ENCODE results near the gene MAZ.
A peak's percentile ranks its signal among the peaks of the same experiment; 100 is the strongest.
"Not testable (repeated sequence)": the region's sequence is repeated elsewhere in the genome, so short reads cannot be mapped to it uniquely, and the experiment has no call there.

Gene MAZ

DNA sequence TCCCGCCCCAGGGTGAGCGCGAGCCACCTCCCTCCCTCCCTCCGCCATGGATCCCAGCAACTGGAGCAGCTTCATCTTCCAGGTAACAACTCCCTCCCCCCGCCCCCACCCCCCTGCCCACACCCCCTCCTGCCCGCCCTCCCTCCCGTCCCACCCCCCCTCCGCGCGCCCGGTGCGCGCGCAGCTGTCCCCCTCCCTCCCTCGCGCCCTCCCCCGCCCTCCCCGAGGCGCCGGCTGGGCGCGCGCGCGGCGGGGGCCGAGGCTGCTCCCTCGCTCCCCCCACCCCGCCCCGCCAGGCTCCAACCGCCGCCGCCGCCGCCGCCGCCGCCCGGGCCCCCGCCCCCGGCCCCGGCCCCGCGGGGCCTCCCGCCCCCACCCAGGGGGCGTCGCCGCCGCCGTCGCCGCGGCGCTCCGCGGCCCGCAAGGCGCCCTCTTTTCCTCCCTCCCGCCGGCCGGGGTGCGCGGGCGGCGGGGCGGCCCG, at the start of gene MAZ:
MAZ (plus strand) TSS at position 431 of the 481 bp plus-strand sequence. CDS start 173 bp downstream, outside the sequence.
- Histone ChIP-seq H3K27ac (peak within 1 kb of the TSS; percentile 72 to 100 (median 97)), H3K4me3 (peak within 1 kb of the TSS; percentile 47 to 88 (median 65))

DNA sequence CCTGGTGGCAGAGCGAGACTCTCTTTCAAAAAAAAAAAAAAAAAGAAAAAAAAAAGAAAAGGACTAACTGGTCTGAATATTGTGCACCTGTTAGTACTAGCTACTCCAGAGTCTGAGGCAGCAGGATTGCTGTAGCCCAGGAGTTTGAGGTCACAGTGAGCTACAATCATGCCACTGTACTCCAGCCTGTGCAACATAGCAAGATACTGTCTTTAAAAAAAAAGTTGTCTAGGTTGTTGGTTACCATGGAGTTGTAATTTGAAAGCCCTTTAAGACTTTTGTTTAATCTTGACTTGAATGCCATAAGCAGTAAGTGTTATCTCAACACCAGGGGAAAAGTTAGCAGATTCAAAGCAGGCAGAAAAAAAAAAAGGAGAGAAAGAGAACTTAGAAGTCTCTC, 49.7 kb upstream of the MAZ start:
- no peak overlapping the region for H3K27ac ChIP-seq
- H3K4me3 ChIP-seq, result no peak overlapping the region

- H3K4me3 ChIP-seq, H3K27ac ChIP-seq: not testable (repeated sequence)
Measured at GRCh38 chr16:29757086-29757485, 49.2 kb upstream of the MAZ start.

- H3K4me3 ChIP-seq, result no peak overlapping the region
- H3K27ac ChIP-seq, result no peak overlapping the region
Measured at GRCh38 chr16:29757950-29758466, 48.3 kb upstream of the MAZ start.

DNA sequence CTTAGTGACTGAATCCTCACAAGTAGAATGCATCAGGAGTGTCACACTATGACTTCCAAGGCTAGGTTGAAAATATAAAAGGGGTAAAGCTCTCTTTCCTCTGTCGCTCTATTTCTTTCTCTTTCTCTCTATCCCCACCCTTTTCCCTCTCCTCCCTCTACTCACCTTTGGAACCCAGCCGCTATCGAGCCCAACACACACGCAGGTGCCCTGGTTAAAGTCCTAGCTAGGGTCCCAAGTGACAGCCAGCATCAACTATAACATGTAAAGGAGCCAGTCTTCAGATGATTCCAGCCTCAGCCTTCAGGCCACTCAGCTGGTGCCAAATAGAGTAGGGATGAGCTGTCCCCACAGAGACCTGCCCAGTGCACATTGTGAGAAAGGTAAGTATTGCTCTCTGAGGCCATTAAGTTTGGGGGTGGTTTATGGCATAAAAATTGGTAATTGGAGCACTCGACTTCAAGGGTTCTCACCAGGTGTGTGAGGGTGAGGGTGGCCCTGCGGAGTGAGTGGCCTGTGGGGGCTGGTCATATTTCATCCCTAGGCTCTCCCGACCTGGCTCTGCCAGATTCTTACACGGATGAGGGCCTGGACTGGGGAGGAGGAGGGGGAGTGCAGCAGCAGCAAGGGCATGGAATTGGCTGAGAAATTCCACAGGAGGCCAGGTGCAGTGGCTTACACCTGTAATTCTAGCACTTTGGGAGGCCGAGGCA, 45.6 kb upstream of the MAZ start:
- no peak overlapping the region for H3K27ac ChIP-seq
- no peak overlapping the region for H3K4me3 ChIP-seq

- H3K4me3 ChIP-seq, H3K27ac ChIP-seq: not testable (repeated sequence)
Measured at GRCh38 chr16:29761280-29761651, 45.1 kb upstream of the MAZ start.

GRCh38 chr16:29761882-29762281, 44.4 kb upstream of the MAZ start:
- H3K27ac ChIP-seq, result no peak overlapping the region
- H3K4me3 ChIP-seq, result no peak overlapping the region

DNA sequence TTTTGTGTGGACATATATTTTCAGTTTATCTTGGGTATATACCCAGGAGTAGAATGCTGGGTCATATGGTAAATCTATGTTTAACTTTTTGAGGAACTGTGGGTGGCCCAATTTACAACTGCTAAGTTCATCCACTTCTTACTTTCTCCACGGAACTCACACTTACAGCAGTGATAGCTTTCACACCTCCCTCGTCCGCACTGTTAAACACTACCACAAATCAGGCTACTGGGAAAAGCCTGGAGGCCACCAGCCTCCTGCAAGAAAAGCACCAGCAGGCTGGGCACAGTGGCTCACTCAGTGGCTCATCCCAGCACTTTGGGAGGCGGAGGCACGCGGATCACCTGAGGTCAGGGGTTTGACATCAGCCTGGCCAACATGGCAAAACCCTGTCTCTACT, 43.0 kb upstream of the MAZ start:
- Histone ChIP-seq H3K27ac (no peak overlapping the region), H3K4me3 (no peak overlapping the region)

GRCh38 chr16:29765167-29766032, 40.9 kb upstream of the MAZ start:
- H3K27ac ChIP-seq, result no peak overlapping the region

GRCh38 chr16:29766571-29766970, 39.8 kb upstream of the MAZ start:
- Histone ChIP-seq H3K27ac (no peak overlapping the region), H3K4me3 (no peak overlapping the region)

More at GRCh38 chr16:29765167-29766032, 40.9 kb upstream of the MAZ start:
- H3K4me3 ChIP-seq, result no peak overlapping the region

DNA sequence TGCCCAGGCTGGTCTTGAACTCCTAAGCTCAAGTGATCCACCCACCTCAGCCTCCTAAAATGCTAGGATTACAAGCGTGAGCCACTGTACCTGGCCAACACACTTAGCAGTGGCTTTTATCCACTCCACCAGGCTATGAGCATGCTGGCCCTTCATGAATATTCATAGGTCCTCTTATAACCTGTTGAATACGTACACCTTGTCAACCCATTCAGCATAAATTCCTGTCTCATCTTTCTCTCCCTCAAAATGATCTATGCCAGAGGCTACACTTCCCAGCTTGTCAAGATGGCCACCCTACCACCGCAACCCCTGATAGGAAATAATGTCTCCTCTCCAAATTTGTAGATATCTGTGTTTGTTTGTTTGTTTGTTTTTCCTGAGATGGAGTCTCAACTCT, 39.3 kb upstream of the MAZ start:
- no peak overlapping the region for H3K27ac ChIP-seq
- H3K4me3 ChIP-seq, result no peak overlapping the region

- Histone ChIP-seq H3K4me3 (no peak overlapping the region), H3K27ac (no peak overlapping the region)
Measured at GRCh38 chr16:29769507-29769906, 36.8 kb upstream of the MAZ start.

DNA sequence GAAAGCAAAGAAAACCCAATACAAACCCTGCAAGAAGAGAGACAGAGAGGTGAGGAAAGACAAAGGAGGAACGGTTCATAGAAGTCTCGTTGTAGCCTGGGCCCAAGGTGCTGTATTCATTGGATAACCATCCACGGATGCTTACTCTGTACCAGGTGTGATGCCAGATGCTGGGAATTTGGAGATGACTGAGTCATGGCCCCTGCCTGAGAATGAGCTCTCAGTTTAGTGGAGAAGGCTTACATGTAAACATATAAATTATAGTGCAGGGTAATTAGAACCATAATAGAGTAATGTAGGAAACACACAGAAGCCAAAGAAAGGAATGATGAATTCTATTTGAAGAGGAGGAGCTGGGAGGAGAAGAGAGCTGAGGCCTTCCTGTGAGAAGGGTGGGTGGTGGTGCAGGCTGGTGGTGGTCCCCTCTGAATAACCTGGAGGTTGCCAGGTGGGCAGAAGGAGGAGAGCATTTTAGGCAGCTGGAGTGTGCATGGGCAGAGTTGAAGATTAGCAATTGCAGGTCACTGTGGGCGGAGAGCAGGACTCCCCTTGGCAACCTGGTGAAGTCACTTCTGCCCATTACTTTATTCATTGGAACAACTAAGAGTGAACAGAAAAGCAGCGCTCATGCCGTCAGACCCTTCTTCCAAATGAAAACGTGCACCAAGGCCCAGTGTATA, 35.9 kb upstream of the MAZ start:
- Histone ChIP-seq H3K4me3 (no peak overlapping the region), H3K27ac (no peak overlapping the region)

DNA sequence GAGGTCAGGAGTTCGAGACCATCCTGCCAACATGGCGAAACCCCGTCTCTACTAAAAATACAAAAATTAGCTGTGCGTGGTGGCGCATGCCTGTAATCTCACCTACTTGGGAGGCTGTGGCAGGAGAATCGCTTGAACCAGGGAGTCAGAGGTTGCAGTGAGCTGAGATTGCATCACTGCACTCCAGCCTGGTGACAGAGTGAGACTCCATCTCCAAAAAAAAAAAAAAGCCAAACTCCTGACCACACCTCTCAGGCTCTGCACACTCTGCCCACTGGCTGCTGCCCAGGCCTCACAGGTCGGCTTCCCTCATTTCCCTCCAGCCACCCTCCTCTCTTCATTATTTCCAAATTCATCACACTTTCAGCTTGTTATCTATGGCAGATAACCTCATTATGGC, 34.0 kb upstream of the MAZ start:
- H3K27ac ChIP-seq, H3K4me3 ChIP-seq: not testable (repeated sequence)

GRCh38 chr16:29774730-29775129, 31.6 kb upstream of the MAZ start:
- Histone ChIP-seq H3K4me3 (no peak overlapping the region), H3K27ac (no peak overlapping the region)

DNA sequence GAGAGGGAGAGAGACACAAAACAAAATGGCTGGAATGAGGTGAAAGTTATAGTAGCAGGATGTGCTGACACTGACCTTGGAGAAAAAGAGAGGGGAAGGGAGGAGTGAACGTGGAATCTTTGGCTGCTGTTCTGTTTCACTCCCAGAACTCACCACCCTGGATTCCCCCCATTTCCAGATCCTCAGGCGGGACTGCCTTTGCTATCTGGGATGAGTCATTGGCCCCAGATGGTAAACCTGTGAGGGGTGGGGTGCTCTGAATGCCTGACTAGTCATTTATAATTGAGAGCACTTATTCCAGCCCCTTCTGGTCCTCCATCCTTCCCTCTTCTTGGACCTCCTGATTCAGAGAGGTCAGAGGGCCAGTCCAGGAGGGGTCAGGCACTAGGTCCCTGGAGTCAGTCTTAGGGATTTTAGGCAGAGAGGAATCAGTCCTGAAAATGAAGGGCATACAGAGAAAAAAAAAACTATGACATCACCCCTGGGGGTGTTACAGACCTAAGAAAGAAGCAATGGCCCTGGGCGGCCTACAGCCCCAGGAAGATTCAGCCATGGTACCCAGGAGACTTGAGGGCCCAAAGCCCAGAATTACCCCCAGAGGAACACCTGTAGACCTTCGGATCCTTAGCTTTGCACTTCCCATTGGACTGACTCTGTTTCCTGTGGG, 30.5 kb upstream of the MAZ start:
- no peak overlapping the region for H3K27ac ChIP-seq
- no peak overlapping the region for H3K4me3 ChIP-seq

DNA sequence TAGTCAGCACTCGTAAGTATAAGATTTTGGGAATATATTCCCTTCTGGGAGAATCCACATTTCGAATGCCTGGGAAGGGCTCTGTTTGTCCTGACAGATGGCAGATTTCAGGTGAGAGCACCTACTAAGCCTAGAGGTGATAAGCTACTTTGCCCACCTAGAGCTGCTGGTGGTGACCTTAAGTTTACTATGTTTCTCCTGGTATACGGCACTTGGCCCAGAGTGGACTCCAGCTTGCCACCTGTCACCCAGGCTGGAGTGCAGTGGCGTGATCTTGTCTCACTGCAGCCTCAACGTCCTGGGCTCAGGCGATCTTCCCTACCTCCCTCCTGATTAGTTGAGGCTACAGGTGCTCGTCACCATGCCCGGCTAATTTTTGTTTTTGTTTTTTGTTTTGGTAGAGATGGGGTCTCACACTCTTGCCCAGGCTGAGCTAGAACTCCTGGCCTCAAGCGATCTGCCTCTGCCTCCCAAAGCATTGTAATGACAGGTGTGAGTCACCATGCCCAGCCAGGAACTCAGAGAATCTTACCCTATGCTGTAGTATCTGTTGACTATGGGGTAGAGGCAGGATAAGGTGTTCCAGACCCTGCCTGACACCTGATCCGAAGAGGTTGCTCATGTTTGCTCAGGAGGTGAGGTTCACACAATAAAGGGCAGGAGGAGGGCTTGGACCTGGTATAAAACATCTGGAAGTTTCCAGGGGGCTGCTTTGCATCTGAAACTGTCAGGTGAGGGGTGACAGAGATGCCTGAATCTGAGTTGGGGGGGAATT, 28.6 kb upstream of the MAZ start, which contains the start of gene ZG16:
ZG16 (plus strand) TSS at position 681 of the 775 bp plus-strand sequence. CDS start 1,011 bp downstream, outside the sequence.
- H3K4me3 ChIP-seq, result no peak within 1 kb of the TSS
- H3K27ac ChIP-seq, result no peak within 1 kb of the TSS

DNA sequence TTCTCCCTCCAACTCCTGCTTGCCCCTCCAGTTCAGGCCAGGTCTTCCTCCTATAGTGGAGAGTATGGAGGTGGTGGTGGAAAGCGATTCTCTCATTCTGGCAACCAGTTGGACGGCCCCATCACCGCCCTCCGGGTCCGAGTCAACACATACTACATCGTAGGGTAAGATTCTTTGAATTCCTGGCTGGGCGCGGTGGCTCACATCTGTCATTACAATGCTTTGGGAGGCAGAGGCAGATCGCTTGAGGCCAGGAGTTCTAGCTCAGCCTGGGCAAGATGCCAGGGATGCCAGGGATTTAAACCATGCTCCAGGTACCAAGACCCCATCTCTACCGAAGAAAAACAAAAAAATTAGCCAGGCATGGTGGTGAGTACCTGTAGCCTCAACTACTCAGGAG, 26.9 kb upstream of the MAZ start:
- no peak overlapping the region for H3K4me3 ChIP-seq

More for the DNA sequence above, 26.9 kb upstream of the MAZ start:
- H3K27ac ChIP-seq, result no peak overlapping the region
